ENCODE results near the gene IL7R.
A peak's percentile ranks its signal among the peaks of the same experiment; 100 is the strongest.
"Not testable (repeated sequence)": the region's sequence is repeated elsewhere in the genome, so short reads cannot be mapped to it uniquely, and the experiment has no call there.

IL7R gene

GRCh38 chr5:35878079-35878478, 21.4 kb downstream of the IL7R start:
- DNase-seq, result no peak

DNA sequence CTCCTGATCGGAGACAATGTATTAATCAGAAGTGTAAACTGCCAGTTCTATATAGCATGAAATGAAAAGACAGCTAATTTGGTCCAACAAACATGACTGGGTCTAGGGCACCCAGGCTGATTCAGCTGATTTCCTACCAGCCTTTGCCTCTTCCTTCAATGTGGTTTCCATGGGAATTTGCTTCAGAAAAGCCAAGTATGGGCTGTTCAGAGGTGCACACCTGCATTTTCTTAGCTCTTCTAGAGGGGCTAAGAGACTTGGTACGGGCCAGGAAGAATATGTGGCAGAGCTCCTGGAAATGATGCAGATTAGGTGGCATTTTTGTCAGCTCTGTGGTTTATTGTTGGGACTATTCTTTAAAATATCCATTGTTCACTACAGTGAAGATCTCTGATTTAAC, 22.4 kb downstream of the IL7R start:
- DNase-seq, result no peak

DNA sequence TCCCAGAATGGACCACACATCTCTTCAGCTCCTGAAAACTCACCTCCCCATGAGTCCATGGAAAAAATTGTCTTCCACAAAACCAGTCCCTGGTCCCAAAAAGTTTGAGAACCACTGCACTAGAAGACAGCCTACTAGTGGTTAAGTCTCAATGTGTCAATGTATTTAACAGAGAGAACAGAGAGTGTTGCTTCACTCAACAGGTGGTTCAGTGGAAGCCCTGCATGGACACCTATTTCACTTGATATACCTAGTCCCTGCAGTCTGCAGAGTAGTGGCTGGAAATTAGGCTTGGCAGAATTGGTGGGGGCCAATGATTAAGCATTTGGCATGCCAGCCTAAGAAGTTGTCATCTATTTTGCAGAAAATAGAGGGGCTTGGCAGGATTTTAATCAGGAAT, 23.0 kb downstream of the IL7R start:
- no peak for DNase-seq

DNA sequence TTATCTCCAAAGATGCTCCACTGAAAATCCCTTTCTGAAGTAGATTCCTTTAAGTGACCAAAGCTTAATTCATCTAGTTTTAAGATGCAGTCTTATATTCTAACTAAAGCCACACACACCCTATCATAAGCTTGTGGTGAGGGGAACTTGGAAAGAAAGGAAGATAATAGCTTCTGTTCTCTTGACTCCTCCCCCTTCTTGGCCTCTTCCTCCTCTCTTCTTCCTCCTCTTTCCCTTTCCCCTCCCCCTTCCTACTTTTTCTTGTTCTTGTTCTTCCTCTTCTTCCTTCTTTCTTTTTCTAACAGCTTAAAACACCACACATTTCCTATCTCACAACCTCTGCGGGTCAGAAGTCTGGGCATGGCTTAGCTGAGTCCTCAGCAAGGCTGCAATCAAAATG, 23.5 kb downstream of the IL7R start:
- DNase-seq, result no peak

- DNase-seq, result no peak
Observed at GRCh38 chr5:35881758-35882157, 25.1 kb downstream of the IL7R start.

- no peak for DNase-seq
Observed at GRCh38 chr5:35884191-35884769, 27.6 kb downstream of the IL7R start.

DNA sequence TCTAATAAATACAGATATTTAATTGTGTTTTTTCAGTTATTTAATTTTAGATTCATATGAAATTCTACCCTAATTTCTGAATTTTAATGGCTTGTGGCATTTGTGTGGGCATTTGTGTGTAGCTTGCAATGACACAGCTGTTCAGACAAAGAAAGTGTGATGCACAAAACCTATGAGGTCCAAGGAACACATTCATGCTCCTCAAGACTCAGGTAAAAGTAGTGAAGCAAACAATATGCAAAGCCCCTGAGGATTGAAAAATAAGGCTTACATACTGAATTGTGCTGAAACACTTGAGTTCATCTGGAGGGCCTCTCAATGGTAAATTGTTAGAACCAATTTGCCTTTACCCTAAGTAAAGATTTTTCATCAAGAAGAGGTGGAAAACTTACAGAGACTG, 28.1 kb downstream of the IL7R start:
- DNase-seq, result no peak

- DNase-seq, result no peak
Observed at GRCh38 chr5:35886381-35886780, 29.7 kb downstream of the IL7R start.

- DNase-seq, result no peak
Observed at GRCh38 chr5:35887321-35888100, 30.8 kb downstream of the IL7R start.

- no peak for DNase-seq
Observed at GRCh38 chr5:35890021-35891020, 33.6 kb downstream of the IL7R start.

GRCh38 chr5:35892799-35893198, 36.1 kb downstream of the IL7R start:
- not testable (repeated sequence) for DNase-seq

DNA sequence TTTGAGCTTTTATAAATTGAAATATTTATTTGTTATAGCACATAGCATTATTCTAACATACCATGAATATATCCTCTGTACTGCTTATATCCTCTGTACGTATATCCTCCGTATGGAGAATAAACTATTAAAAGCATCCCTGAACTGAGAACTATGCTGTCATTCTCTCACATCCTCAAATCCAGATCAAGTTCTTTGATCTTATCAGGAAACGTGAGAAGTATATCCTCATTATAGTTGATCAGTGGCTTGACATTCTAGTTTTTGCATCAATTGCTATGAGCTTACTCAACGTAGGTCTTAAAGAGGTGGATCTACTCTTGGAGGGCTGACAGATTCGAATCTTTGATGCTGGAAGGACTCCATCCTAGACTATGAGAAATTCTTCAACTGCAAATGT, 37.4 kb downstream of the IL7R start:
- DNase-seq, result no peak

DNA sequence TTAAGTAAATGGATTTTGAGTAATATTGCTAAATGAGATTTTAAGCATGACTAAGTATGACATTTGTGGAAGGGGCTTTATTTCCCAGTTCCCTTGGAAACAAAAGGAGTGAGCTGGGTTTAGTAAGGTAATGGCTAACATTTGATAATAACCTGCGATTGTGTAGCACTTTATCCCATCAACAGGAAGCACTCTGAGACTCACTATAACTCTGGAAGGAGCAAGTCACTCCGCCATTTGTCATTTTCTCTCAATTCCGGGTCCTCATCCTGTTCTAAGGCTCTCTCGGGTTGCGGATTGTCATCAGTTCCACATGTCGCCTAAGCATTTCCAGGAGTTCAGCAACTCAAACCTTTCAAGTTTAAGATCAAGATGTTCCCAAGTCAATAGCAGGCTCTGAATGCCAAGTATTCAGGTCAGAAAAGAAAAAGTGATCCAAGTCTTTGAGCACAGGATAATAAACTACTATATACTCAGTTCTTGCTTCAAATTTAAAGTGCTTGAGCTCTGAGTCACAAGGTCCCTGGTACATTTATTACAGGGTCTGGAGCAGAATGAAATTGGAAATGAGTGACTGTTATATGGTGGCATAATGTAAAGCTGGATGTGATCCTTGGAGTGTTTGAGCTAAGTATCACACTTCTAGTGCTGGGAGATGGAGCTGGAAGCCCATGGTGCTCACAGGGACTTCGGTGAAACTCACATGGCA, 42.4 kb downstream of the IL7R start:
- no peak for DNase-seq

- no peak for DNase-seq
Observed at GRCh38 chr5:35899800-35900199, 43.1 kb downstream of the IL7R start.

DNA sequence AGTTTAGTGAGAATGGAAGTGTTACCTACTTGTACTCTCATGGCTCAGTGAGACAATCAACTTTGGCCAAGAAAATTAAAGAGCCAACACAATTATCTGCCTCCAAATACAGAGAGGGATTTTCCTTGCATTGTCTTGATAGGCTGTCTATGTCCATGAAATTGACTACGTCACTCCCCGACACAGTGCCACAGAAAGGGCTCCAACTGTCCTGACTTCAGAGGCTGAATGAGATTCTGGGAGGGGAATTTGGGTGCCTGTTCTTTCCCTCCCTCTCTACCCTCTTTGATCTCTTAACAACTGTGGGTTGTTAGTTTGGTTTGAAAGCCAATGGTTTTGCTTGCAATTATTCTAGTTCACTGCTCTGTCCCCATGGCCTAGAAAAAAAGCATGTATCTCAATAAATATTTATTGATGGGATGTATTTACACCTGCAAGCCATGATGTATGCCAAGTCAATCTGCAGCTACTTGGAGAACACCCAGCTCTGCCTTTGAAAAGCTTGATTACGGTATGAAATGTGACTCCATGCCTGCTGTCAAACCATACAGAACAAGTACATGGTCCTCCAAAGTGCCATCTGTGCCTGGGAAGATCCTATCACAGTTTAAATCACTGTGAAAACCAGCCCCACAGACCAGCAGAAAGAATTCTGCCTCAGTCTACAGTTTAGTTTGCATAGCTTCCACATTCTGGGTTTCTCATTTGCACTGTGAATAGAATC, 44.4 kb downstream of the IL7R start:
- no peak for DNase-seq

DNA sequence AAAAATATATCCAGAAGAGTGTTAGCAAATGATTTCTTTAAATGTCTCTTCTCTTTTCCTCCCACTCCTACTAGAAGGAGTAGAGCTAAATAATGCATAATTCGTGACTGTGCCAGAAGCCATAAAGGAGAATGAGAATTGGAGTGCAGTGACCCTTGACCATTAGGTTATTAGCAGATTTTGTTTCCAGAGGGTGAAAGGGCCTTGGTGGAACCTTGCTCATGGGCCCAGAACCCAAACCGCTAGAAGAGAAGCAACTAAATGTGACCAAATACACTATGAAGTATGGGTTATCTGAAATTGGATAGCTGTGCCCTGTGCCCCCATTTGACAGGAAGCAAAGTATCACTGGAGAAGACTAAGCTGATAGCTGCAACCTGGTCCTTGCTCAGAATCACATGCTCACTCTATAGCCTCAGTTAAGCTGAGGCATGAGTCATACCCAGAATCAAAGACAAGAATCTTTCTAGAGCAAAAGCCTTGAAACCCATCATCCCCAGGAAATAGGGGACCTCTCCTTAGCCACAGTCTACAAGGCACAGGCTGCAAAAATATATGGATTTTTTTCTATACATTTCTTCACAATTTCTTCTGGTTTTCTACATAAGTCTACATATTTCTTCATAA, 45.5 kb downstream of the IL7R start:
- peak; percentile 19 for DNase-seq

DNA sequence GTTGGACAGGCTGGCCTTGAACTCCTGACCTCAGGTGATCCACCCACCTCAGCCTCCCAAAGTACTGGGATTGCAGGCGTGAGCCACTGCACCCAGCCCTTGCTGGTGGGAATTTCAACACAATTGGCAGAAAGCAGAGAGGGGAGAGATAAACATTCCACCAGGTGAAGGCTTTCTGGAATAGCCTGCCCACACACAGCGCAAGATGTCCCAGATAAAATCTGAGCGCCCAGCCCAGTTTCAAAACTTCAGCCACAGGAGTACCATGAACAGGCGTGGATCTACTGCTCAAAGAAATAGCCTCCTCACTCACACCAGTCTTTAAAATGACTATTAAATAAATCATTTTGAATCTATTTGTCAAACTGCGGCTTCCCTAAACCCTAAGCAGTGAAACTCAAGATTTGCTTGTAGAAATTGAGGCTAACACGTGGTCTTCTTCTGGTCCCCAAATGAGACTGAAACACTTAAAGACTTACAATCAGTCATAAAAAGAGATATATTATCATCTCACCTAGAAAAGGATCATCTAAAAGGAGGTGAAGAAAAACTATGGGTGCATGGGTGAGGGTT, 47.0 kb downstream of the IL7R start:
- no peak for DNase-seq

DNA sequence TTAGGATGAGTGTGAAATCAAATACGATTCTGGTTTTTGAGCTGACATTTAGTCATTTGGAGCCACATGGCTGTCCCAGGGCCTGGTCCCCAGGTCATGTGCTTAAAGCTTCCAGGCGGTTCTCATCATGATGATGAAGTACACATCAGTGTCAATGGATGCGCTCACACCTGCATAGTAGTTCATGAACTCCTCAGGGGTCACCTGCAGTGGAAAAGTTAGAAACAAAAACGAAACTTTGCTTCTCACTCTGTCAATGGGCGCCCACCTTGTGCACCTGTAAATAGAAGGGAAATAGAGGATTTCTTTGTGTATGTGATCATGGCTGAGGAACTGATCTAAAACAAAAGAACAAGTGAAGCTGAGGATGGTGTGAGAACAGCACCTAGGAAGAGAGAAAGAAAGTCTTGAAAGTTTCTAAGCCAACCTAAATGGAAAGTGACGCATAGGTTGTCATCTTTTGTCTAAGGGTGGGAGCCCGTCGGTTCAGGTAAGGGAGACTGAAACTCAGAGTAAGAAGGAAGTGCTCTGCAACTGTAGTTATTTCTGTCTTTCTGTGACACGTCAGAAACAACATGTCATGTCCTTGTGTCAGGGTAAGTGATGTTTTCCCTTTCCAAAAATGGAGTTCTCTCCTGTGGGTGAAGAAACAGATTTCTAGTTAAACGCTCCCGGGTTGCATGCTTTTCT, 47.9 kb downstream of the IL7R start:
- DNase-seq, result no peak

DNA sequence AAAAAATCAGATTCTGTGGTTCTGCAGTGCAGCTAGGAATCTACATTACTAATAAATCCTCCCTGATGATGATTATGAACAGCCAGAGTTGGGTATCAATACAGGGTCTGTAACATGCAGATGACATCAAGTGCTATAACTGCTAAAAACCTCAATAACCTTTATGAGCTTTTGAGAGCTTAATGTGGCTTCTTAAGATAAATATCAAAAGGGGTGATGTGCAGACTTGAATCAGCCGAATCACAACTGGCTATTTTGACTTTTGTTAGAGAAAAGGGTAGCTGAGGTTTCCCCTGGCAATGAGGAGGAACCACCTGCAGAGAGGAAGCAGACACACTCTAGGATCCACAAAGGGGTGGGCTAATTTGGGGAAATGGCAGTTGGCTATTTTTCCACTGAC, 51.5 kb downstream of the IL7R start:
- DNase-seq, result no peak

DNA sequence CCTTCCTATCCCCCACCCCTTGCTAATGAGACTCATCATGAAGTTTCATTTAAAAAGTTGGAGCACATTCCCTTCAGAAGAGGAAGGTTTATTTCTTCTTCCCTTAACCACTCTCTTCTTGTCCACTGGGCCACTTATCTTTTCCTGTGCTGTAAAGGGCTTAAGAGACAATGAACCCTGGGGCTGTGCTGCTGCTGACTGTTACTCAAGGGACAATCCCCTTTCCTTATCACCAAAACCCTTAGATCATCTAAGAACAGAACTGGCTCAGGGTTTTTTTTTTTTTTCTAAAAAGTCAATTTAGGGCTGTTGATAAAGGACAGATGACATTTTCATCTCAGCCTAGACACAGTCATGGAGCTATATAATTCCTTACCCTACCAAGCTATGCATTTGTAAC, 52.1 kb downstream of the IL7R start:
- no peak for DNase-seq

DNA sequence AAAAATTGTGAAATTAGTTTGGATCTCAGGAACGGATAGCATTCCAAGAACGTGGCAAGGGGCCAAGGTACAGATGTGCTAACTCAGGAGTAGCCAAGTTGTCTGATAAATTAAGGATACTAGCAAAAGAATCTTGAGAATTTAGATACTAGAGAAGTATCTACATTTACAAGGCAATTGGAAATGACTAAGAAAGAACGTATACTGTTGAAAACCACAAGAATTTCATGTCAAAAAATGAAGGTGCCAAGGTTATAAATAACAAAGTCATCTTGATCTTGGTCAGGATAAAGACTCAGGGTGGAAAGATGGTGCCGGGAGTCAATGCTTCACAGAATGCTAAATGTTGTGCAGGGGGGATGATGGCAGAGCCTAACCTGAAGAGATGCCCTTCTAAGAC, 62.5 kb downstream of the IL7R start:
- no peak for DNase-seq

All from CD4-positive, alpha-beta T cell treated with Interleukin-10 for 1 hour (primary cell).